Measurements from ENCODE around the gene UNC5B.

GRCh38 chr10:71217266-71218045 is 5.1 kb downstream of the UNC5B start:
- TF ChIP-seq, protein P1, sequence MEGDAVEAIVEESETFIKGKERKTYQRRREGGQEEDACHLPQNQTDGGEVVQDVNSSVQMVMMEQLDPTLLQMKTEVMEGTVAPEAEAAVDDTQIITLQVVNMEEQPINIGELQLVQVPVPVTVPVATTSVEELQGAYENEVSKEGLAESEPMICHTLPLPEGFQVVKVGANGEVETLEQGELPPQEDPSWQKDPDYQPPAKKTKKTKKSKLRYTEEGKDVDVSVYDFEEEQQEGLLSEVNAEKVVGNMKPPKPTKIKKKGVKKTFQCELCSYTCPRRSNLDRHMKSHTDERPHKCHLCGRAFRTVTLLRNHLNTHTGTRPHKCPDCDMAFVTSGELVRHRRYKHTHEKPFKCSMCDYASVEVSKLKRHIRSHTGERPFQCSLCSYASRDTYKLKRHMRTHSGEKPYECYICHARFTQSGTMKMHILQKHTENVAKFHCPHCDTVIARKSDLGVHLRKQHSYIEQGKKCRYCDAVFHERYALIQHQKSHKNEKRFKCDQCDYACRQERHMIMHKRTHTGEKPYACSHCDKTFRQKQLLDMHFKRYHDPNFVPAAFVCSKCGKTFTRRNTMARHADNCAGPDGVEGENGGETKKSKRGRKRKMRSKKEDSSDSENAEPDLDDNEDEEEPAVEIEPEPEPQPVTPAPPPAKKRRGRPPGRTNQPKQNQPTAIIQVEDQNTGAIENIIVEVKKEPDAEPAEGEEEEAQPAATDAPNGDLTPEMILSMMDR (IDR thresholded peaks at IDR 0.05), result no peak
- TF ChIP-seq POLR2A (IDR thresholded peaks at IDR 0.05), result no peak
- no peak for TF ChIP-seq EP300 (IDR thresholded peaks at IDR 0.05)
- TF ChIP-seq POLR2AphosphoS5 (IDR thresholded peaks at IDR 0.05), result no peak

All from gastroesophageal sphincter (tissue), 3 donors.